Colonic mucosa (tissue), 4 donors: Measurements from ENCODE around the gene MCTP2. TPM values are rescaled to one million over a fixed set of nuclear protein-coding genes. Genes with fewer than 3 reads are reported as not detected.

Experiments used
- DNase-seq: peaks from one replicate; pipeline ENCODE4 v3.0.0-alpha.2; 2020
- H3K27ac ChIP-seq: fragments of 200-600 bp; one replicate; pipeline ENCODE4 v1.8.0; 2021
- H3K27me3 ChIP-seq: fragments of 200-600 bp; one replicate; pipeline ENCODE4 v1.8.0; 2021
- H3K36me3 ChIP-seq: fragments of 200-600 bp; one replicate; pipeline ENCODE4 v1.8.0; 2021
- H3K4me1 ChIP-seq: fragments of 200-600 bp; one replicate; pipeline ENCODE4 v1.8.0; 2021; ENCODE audit warnings: mild to moderate bottlenecking
- H3K4me3 ChIP-seq: fragments of 200-600 bp; one replicate; pipeline ENCODE4 v1.8.0; 2021
- H3K9ac ChIP-seq, 2 donors: one replicate each; pipeline ENCODE4 v1.7.0; 2013; ENCODE audit warnings: control low read depth in 2 of 2, low read depth in 2 of 2, low read length in 2 of 2
- H3K9me3 ChIP-seq: fragments of 200-600 bp; one replicate; pipeline ENCODE4 v1.8.0; 2021
- CTCF ChIP-seq: fragments of 200-600 bp; IDR thresholded peaks from one replicate; pipeline ENCODE4 v1.8.0; 2022; ENCODE audit warnings: antibody characterized with exemption, mild to moderate bottlenecking
- intact Hi-C: fragments of 100-400 bp; cut with DNase I; formaldehyde crosslinking; loops from one replicate; pipeline ENCODE4 v1.14.1; 2022
- total RNA-seq, 2 donors: library from RNA; stranded (reverse); fragmentation: NEBNext Ultra II Directional in 1 of 2; extraction: Animal tissue kit (Norgen Biotek cat#: 25700) in 1 of 2; gene quantifications; one replicate each; pipeline ENCODE4 v1.2.1, GENCODE V29; 2021
- donor health status: healthy.
- donor health status: DM: no; HTN: no; CAD: no.
- donor health status: DM: no; HTN: no; CAD: no.

Gene MCTP2
- total RNA-seq, 2 donors from 2014 or later = 56.4 to 88.3 TPM

- no peaks in the 10 kb centered on the region for H3K27me3 ChIP-seq
- intact Hi-C loops = no loop called here
- TF ChIP-seq CTCF = no peak
- H3K27ac ChIP-seq = no peak overlapping the region
- no peak overlapping the region for H3K4me3 ChIP-seq
- no peak for DNase-seq
- no peak overlapping the region for H3K9ac ChIP-seq
- H3K9me3 ChIP-seq = no peaks in the 10 kb centered on the region
- no peaks in the 10 kb centered on the region for H3K4me1 ChIP-seq
- no peaks in the 10 kb centered on the region for H3K36me3 ChIP-seq
These were observed 246.7 kb downstream of the MCTP2 start for GRCh38 chr15:94477913-94478553.

- no peaks in the 10 kb centered on the region for H3K4me1 ChIP-seq
These were observed 247.4 kb downstream of the MCTP2 start for GRCh38 chr15:94478763-94479162.

GRCh38 chr15:94480289-94480834 is 249.0 kb downstream of the MCTP2 start:
- H3K4me3 ChIP-seq = no peak overlapping the region
- H3K36me3 ChIP-seq = no peaks in the 10 kb centered on the region
- no peaks in the 10 kb centered on the region for H3K9me3 ChIP-seq
- intact Hi-C loops = no loop called here
- no peak for DNase-seq
- no peak overlapping the region for H3K27ac ChIP-seq
- H3K9ac ChIP-seq = no peak overlapping the region
- H3K27me3 ChIP-seq = no peaks in the 10 kb centered on the region
- no peaks in the 10 kb centered on the region for H3K4me1 ChIP-seq
- no peak for TF ChIP-seq CTCF

More at GRCh38 chr15:94478763-94479162, 247.4 kb downstream of the MCTP2 start:
- Histone ChIP-seq H3K9ac (no peak overlapping the region), H3K4me3 (no peak overlapping the region), H3K36me3 (no peaks in the 10 kb centered on the region), H3K27me3 (no peaks in the 10 kb centered on the region), H3K9me3 (no peaks in the 10 kb centered on the region), H3K27ac (no peak overlapping the region)
- intact Hi-C loops = no loop called here
- TF ChIP-seq CTCF = no peak
- DNase-seq = no peak

- Histone ChIP-seq H3K9ac (no peak overlapping the region), H3K36me3 (no peaks in the 10 kb centered on the region), H3K4me1 (no peaks in the 10 kb centered on the region), H3K27me3 (no peaks in the 10 kb centered on the region), H3K27ac (no peak overlapping the region), H3K4me3 (no peak overlapping the region), H3K9me3 (no peaks in the 10 kb centered on the region)
- no peak for DNase-seq
- intact Hi-C loops = no loop called here
- no peak for TF ChIP-seq CTCF
These were observed 253.9 kb downstream of the MCTP2 start for GRCh38 chr15:94485148-94485719.

- H3K9ac ChIP-seq = no peak overlapping the region
- H3K27ac ChIP-seq = no peak overlapping the region
- H3K4me3 ChIP-seq = no peak overlapping the region
- DNase-seq = no peak
- H3K27me3 ChIP-seq = no peaks in the 10 kb centered on the region
- H3K9me3 ChIP-seq = no peaks in the 10 kb centered on the region
- no peak for TF ChIP-seq CTCF
- intact Hi-C loops = no loop called here
- no peaks in the 10 kb centered on the region for H3K36me3 ChIP-seq
- no peaks in the 10 kb centered on the region for H3K4me1 ChIP-seq
These were observed 256.3 kb downstream of the MCTP2 start for GRCh38 chr15:94487635-94488034.
